ENCODE data around the gene ENTPD6. TPM values are rescaled to one million over a fixed set of nuclear protein-coding genes. Genes with fewer than 3 reads are reported as not detected.

The ENTPD6 gene
- polyA plus RNA-seq, 1 experiment, result 70.8 TPM

GRCh38 chr20:25216199-25216945 lies 20.9 kb downstream of the ENTPD6 start:
- no peak for DNase-seq (ENCODE audit: low read depth)
- ChIA-PET POLR2A (no interaction called here), CTCF (no interaction called here)
- no peak for TF ChIP-seq CTCF (IDR thresholded peaks at IDR 0.05; ENCODE audit: insufficient read depth, low read depth, low read length)
- no peak overlapping the region for H3K4me3 ChIP-seq (ENCODE audit: low read depth, low read length)
- H3K36me3 ChIP-seq (ENCODE audit: control insufficient read depth, insufficient read depth, low read length), result peaks cover 31% of the 10 kb centered on the region
- no peaks in the 10 kb centered on the region for H3K27me3 ChIP-seq (ENCODE audit: control insufficient read depth, insufficient read depth, low read length)

- ChIA-PET POLR2A (no interaction called here), CTCF (no interaction called here)
- TF ChIP-seq CTCF (IDR thresholded peaks at IDR 0.05; ENCODE audit: insufficient read depth, low read depth, low read length), result no peak
- no peak for DNase-seq (ENCODE audit: low read depth)
- peaks cover 23% of the 10 kb centered on the region for H3K36me3 ChIP-seq (ENCODE audit: control insufficient read depth, insufficient read depth, low read length)
- no peaks in the 10 kb centered on the region for H3K27me3 ChIP-seq (ENCODE audit: control insufficient read depth, insufficient read depth, low read length)
- H3K4me3 ChIP-seq (ENCODE audit: low read depth, low read length), result no peak overlapping the region
These were observed 21.9 kb downstream of the ENTPD6 start for GRCh38 chr20:25217161-25218108.

DNA sequence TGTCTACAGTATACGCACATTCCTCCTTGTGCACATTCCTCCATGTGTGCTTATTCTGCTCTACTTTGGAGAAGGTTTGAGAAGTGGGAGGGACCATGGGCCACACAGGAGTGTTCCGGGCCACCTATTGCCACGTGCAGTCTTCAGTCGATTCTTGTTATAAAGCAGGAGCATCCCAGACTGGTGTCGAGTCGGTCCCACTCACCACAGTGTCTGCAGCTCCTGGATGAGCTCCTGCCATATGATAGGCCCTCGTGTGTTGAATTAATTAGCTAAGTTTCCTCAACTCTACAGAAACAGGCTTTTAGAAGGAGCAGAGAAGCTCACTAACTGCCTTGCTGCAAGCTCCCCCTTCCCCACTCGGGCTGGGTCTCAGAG lies 22.6 kb downstream of the ENTPD6 start:
- no peaks in the 10 kb centered on the region for H3K27me3 ChIP-seq (ENCODE audit: control insufficient read depth, insufficient read depth, low read length)
- H3K4me3 ChIP-seq (ENCODE audit: low read depth, low read length), result no peak overlapping the region
- TF ChIP-seq CTCF (IDR thresholded peaks at IDR 0.05; ENCODE audit: insufficient read depth, low read depth, low read length), result no peak
- ChIA-PET CTCF (no interaction called here), POLR2A (no interaction called here)
- peaks cover 23% of the 10 kb centered on the region for H3K36me3 ChIP-seq (ENCODE audit: control insufficient read depth, insufficient read depth, low read length)
- DNase-seq (ENCODE audit: low read depth), result no peak

GRCh38 chr20:25218492-25218891 lies 23.0 kb downstream of the ENTPD6 start:
- DNase-seq (ENCODE audit: low read depth), result no peak
- Histone ChIP-seq H3K4me3 (ENCODE audit: low read depth, low read length) (no peak overlapping the region), H3K36me3 (ENCODE audit: control insufficient read depth, insufficient read depth, low read length) (peaks cover 23% of the 10 kb centered on the region), H3K27me3 (ENCODE audit: control insufficient read depth, insufficient read depth, low read length) (no peaks in the 10 kb centered on the region)
- ChIA-PET CTCF (no interaction called here), POLR2A (no interaction called here)
- TF ChIP-seq CTCF (IDR thresholded peaks at IDR 0.05; ENCODE audit: insufficient read depth, low read depth, low read length), result no peak

- H3K27me3 ChIP-seq (ENCODE audit: control insufficient read depth, insufficient read depth, low read length), result no peaks in the 10 kb centered on the region
- peaks cover 20% of the 10 kb centered on the region for H3K36me3 ChIP-seq (ENCODE audit: control insufficient read depth, insufficient read depth, low read length)
- no peak overlapping the region for H3K4me3 ChIP-seq (ENCODE audit: low read depth, low read length)
- POLR2A ChIA-PET, result no interaction called here
- CTCF ChIA-PET, result no interaction called here
- no peak for DNase-seq (ENCODE audit: low read depth)
- no peak for TF ChIP-seq CTCF (IDR thresholded peaks at IDR 0.05; ENCODE audit: insufficient read depth, low read depth, low read length)
These were observed 23.9 kb downstream of the ENTPD6 start for GRCh38 chr20:25219365-25219764.
